Activated CD8-positive, alpha-beta memory T cell treated with anti-CD3 and anti-CD28 coated beads, Interleukin-2, amount 50 U/mL, for 24 hours (primary cell): ENCODE data around the gene CDH12.
"Not testable (repeated sequence)": the region's sequence is repeated elsewhere in the genome, so short reads cannot be mapped to it uniquely, and the experiment has no call there.

ENCODE experiments used
- DNase-seq: peaks from one replicate; pipeline ENCODE4 v3.0.0-alpha.2; 2020; ENCODE audit errors: extremely low read depth

Gene CDH12

DNA sequence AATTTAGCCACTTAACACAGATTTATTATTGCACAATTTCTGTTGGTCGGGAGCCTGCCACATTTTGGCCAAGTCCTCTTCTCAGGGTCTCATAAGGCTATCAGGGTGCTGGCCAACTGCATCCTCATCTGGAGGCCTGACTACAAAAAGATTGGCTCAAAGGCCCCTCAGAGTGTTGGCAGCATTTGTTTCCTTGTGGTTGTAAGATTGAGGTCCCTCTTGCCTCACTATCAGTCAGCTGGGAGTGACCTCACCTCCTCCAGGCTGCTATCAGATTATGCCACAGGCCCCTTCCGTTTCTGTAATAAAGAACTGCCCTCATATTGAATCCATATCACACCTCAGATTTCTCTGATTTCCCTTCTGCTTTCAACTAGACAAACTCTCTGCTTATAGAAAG is 698.4 kb downstream of the CDH12 start:
- DNase-seq, result not testable (repeated sequence)

- not testable (repeated sequence) for DNase-seq
These were observed 701.3 kb downstream of the CDH12 start for GRCh38 chr5:22151801-22152200.

- DNase-seq, result not testable (repeated sequence)
These were observed 712.7 kb downstream of the CDH12 start for GRCh38 chr5:22140418-22140817.

DNA sequence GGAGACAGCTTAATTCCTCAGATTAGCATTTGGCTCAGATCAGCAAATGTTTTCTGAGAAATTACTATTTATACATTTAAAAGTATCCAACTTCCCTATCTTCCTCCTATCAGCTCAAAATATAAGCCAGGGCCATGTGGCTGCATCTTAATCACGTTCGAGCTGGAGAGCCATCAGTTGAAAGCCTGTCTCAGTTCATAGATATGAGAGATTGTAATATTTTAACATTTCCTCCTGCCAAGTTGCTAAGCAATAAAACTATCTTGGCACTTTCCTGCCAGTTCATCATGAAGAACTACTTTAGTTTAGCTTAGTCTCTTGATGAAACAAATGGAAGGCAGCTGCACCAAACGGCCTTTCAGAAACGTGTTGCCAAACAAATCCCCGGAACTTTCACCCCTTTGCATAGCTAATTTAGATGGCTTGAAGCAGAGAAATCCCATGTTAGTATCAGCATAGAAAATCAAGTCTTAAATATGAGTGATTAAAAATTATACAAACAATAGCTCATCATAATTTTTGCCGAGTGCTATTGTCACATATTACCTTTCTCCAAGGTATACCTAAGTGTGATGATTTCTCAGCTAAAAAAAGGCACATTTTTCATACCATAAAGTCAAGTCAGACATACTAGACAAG is 713.4 kb downstream of the CDH12 start:
- not testable (repeated sequence) for DNase-seq

DNA sequence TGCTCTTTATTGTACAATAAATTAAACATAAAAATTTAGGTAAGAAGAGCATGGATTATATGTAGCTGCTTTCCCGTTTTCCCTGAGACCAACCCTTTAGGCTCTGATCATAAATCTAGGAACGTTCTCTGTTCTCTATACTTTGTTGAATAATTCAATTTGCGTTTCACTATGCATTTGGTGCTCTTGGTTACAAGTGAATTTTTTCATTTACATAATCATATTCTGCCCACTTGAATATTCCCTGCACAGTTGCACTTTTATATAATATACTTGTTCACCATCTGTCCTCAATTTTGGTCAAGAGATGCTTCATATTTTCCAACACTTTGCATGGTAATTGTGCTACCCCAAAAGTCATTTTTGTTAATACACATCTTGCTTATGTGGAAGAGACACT is 741.8 kb downstream of the CDH12 start:
- DNase-seq, result no peak

DNA sequence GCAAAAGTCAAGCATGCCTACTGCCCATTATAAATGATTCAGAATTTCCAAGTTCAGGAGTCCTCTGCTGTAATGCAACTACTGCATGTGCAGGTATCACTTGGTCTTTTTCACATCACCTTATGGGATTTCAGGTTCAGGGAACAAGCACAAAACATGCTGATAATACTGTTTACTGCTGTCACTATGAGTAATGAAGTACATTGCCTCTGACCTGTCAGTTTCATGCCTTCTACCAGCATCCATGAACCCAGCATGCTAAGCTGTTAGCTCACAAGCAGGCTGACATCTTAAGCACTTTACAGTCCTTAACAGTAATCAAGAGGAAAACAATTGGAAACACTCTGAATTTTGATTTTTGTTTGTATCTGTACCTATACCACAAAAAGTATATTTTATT is 743.8 kb downstream of the CDH12 start:
- no peak for DNase-seq

DNA sequence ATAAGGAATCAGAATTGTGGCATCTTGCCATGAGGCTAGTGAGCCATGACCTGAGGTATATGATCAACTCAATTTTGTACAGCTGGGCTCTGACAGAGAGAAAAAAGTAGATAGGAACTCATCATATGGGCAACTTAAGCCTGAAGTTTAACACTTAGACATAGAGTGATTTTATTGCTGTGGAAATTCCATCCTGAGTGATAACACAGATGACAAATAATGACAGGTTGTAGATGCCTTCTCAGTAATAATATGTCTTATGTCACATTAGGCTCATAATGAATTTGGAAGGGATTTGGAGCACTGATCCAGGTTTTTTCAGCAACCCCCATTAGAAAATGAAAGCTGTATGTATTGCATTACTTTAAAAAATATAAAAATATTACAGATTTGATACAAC is 744.6 kb downstream of the CDH12 start:
- DNase-seq, result no peak

DNA sequence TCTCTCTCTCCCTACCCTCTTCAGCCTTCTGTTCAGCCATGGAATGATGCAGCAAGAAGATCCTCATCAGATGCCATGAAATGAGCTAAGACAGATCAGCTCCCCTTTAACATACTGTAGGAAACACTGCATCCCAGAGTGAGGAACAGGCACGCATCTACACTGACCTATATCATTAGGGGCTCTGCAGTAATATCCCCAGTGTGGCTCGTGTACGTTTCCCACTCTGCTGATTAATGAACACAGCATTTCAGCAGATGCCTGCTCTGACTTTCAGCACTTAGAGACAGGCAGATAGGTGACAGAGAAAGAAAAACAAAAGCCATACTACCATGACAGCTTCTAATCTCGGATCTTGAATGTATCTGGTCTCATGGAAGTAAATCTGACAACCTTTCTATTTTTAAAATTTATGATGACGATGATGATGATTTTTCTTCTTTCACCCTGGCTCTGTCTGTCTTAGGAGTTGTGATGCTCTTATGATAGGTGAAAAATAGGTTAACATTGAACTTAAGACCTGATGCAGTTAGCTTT is 750.3 kb downstream of the CDH12 start:
- no peak for DNase-seq

- no peak for DNase-seq
These were observed 764.6 kb downstream of the CDH12 start for GRCh38 chr5:22088517-22088916.

GRCh38 chr5:22079566-22079965 is 773.6 kb downstream of the CDH12 start:
- no peak for DNase-seq

DNA sequence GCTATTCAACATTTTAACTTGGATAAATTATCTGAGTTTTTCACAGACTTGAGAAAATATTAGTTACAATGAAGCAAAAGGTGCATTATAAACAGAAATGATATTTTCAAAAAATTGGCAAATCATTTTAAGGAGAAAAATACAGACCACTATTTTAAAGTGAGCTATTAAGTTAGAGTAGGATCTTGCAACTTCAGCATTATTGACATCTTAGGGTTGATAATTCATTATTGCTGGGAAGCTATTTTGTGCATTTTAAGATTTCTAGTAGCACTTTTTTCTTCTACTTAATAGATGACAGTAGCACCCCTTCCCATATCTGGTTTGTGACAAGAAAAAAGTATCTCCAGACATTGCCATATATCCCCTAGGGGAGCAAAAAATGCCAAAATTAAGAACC is 774.1 kb downstream of the CDH12 start:
- no peak for DNase-seq

DNA sequence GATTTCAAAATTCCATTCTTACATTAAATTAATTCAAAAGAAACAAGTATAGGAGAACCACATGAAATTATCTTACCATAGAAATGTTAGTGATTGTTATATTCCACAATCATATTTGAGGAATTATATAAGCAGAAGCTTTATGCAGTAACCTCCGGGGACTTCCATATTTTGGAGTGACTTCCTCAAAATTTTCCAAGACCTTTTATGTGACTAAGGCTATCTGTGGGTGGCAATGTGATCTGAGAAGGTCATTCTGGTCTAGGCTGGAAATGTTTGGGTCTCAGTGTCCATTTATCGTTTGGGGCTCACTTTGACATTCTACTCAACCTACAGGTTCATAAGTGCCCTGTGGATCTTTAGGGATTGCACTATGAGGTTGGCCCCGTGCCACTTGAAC is 776.6 kb downstream of the CDH12 start:
- no peak for DNase-seq

GRCh38 chr5:22070186-22070728 is 782.9 kb downstream of the CDH12 start:
- no peak for DNase-seq

DNA sequence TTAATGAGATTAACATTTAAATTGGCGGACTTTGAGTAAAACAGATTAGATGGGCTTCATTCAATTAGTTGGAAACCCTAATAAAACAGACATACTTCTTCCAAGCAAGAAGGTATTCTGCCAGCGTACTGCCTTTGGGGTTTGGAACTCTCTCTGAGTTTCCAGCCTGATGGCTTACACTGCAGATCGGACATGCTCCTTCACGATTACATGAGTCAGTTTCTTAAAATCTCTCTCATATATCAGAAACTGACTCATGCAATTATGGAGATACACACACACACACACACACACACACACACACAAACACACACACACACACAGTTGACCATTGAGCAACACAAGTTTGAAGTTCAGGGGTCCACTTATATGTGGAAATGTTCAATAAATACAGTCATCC is 789.4 kb downstream of the CDH12 start:
- no peak for DNase-seq

- DNase-seq, result no peak
These were observed 794.5 kb downstream of the CDH12 start for GRCh38 chr5:22058620-22059019.

DNA sequence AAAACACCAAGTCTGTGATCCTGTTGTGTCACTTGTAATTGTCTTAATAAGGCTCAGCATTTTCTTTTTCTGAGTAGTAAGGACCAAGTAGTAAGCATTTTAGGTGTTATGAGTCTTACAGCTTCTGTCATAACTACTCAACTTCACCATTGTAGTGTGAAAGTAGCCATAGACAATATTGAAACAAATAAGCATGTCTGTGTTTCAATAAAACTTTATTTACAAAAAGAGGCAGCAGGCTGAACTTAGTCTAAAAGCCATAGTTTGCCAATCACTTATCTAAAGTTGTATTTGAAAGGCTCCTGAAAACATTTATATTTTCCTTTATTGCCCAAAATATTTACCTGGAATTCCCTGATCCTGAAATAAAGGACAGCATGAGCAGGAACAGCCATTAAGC is 796.1 kb downstream of the CDH12 start:
- DNase-seq, result no peak

DNA sequence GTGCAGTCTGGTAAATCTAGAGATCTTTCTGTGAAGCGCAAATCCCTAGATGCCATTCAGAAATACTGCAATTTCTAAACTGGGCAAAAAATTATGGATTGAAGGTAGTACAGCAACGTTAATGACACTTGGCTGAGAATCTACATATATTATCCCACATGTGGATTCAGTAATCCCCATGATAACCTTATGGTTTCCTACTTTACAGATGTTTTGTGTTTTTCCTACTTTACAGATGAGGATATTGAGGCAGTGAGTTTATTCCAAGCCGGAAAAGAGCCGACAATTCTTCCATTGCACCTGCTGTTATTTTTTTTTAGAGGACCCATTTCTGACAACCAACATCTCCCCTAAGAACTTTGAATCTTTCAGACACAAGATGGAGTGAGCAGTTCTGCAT is 796.5 kb downstream of the CDH12 start:
- no peak for DNase-seq

DNA sequence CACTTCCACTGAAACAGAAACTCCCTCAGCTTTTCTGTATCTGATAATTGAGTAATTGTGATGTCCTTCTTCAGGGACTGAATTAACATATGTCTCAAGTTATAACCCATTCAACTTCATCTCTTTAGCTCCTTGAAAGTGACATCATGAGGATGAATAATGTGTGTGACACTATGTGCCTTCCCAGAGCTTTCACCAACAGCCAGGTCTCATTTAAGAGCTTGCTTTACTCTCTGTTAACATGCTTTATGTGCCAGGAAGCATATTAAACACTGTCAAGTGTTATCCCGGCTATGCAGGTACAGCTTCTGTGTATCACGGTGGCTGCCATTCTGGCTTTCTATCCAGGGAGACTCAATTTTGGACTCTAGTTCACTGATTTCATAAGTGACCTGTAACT is 799.9 kb downstream of the CDH12 start:
- no peak for DNase-seq

DNA sequence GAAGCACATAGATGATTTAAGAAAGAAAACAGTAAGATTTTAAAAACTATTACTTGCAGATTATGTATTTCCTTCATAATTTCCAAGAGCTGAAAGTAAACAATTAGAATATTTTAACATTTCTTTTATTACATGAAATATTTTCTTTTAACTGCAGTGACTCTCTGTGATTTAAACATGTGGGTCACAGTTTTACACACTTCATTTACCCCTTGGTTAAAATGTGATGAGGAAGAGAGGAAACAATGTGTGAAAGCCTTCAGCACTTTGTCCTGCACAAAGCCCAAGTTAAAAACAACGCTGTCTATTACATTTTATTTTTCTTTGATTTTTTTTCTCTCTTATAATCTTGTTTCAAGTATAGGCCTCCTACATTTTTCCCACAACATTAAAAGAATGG is 801.3 kb downstream of the CDH12 start:
- DNase-seq, result no peak

GRCh38 chr5:22050931-22051330 is 802.2 kb downstream of the CDH12 start:
- DNase-seq, result no peak

- DNase-seq, result no peak
These were observed 808.9 kb downstream of the CDH12 start for GRCh38 chr5:22044229-22044628.

DNA sequence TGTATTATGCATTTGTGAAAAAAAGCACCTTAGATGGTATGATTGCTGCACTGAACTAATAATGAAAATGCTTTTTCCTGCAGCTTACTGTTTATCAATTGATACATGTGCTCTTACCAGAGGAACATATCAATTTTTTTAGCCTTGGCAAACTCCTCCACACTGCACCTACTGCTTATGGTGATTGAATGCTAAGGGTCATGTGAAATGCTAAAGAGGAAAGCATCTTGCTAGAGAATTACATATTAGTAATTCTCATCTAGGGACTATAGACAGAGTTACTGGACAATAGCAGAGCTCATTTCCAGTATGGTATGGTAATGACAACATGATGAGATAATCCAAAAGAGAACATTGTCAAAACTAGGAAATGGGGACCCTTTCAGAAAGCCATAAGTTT is 817.1 kb downstream of the CDH12 start:
- no peak for DNase-seq

GRCh38 chr5:22033066-22033465 is 820.1 kb downstream of the CDH12 start:
- DNase-seq, result no peak

- DNase-seq, result no peak
These were observed 829.4 kb downstream of the CDH12 start for GRCh38 chr5:22023784-22024183.
